H1 (cell line): ENCODE measurements around the gene ANAPC7. TPM values are rescaled to one million over a fixed set of nuclear protein-coding genes. Genes with fewer than 3 reads are reported as not detected.

Source experiments
- CTCF ChIA-PET: fragments of 300-600 bp; sonication (Branson Sonifier 250); formaldehyde crosslinking; loops from one replicate; lab custom pipeline; 2021; ENCODE audit not compliant: partially characterized antibody; lab: Charles Lee
- POLR2A ChIA-PET: fragments of 300-600 bp; sonication (Branson Sonifier 250); formaldehyde crosslinking; loops from one replicate; lab custom pipeline; 2021; ENCODE audit warnings: inconsistent platforms; ENCODE audit not compliant: partially characterized antibody; lab: Charles Lee
- DNase-seq, 2 experiments: peaks; one replicate each; pipeline versions ENCODE4 v3.0.0 to v3.0.0-alpha.2; 2010 to 2022; ENCODE audit warnings: low spot score in 2 of 2, low read depth in 1 of 2, mixed read lengths in 1 of 2
- FAIRE-seq: peaks from 2 replicates; lab custom pipeline; 2011; peaks lifted over from hg19 to GRCh38; lab: Jason Lieb, UNC
- H2AFZ ChIP-seq: 2 replicates; pipeline ENCODE4 v1.8.1; 2012; ENCODE audit warnings: low read length, inconsistent platforms
- H2AK5ac ChIP-seq: 2 replicates; pipeline ENCODE4 v1.6.1; 2013; ENCODE audit warnings: low read depth, low read length
- H2BK120ac ChIP-seq: replicated peaks from 2 replicates; pipeline ENCODE3; 2013; ENCODE audit warnings: low read depth, low read length, inconsistent platforms
- H2BK12ac ChIP-seq: 2 replicates; pipeline ENCODE4 v1.6.1; 2013; ENCODE audit warnings: low read depth, low read length
- H2BK15ac ChIP-seq: 2 replicates; pipeline ENCODE4 v1.6.1; 2013; ENCODE audit warnings: low read length
- H2BK20ac ChIP-seq: 2 replicates; pipeline ENCODE4 v1.6.1; 2013; ENCODE audit warnings: low read length
- H2BK5ac ChIP-seq: 2 replicates; pipeline ENCODE4 v1.6.1; 2013; ENCODE audit warnings: low read depth, low read length
- H3K14ac ChIP-seq: 2 replicates; pipeline ENCODE4 v1.6.1; 2013; ENCODE audit warnings: inconsistent platforms; ENCODE audit not compliant: insufficient read length
- H3K18ac ChIP-seq: 2 replicates; pipeline ENCODE4 v1.6.1; 2013; ENCODE audit warnings: low read length; ENCODE audit errors: extremely low read depth
- H3K23ac ChIP-seq: 2 replicates; pipeline ENCODE4 v1.6.1; 2013; ENCODE audit warnings: inconsistent platforms; ENCODE audit not compliant: insufficient read length
- H3K23me2 ChIP-seq: 2 replicates; pipeline ENCODE4 v1.6.1; 2013; ENCODE audit warnings: low read depth, low read length
- H3K27ac ChIP-seq: 2 replicates; pipeline ENCODE4 v1.6.1; 2011; ENCODE audit warnings: low read depth, low read length, inconsistent platforms
- H3K27me3 ChIP-seq, 4 experiments: replicated peaks in 1 of 4; 1 replicate in 1 of 4; 2 replicates in 3 of 4; pipeline versions ENCODE4 v1.6.1 to v1.8.1; 2011 to 2013; ENCODE audit warnings: low read length in 3 of 4, mild to moderate bottlenecking in 3 of 4, inconsistent platforms in 2 of 4, mixed read lengths in 2 of 4, moderate library complexity in 1 of 4; ENCODE audit not compliant: control insufficient read depth in 3 of 4, insufficient read depth in 3 of 4; ENCODE audit errors: extremely low read depth in 1 of 4
- H3K36me3 ChIP-seq, 4 experiments: 2 replicates each; pipeline versions ENCODE4 v1.6.1 to v1.8.1; 2011 to 2013; ENCODE audit warnings: mild to moderate bottlenecking in 4 of 4, low read length in 3 of 4, moderate library complexity in 2 of 4, control low read depth in 1 of 4, inconsistent platforms in 1 of 4; ENCODE audit not compliant: insufficient read depth in 4 of 4, control insufficient read depth in 2 of 4
- H3K4ac ChIP-seq: replicated peaks from 2 replicates; pipeline ENCODE3; 2013; ENCODE audit warnings: low read length, low read depth, mixed read lengths, inconsistent platforms; ENCODE audit not compliant: insufficient read length
- H3K4me1 ChIP-seq, 4 experiments: replicated peaks in 1 of 4; 1 replicate in 1 of 4; 2 replicates in 3 of 4; pipeline versions ENCODE4 v1.6.1 to v1.8.1; 2011 to 2013; ENCODE audit warnings: low read length in 3 of 4, inconsistent platforms in 2 of 4, mixed read lengths in 1 of 4; ENCODE audit not compliant: insufficient read depth in 4 of 4, control insufficient read depth in 3 of 4
- H3K4me2 ChIP-seq, 2 experiments: 2 replicates each; pipeline versions ENCODE4 v1.6.1 to v1.8.1; 2011 to 2013; ENCODE audit warnings: low read depth in 2 of 2, low read length in 2 of 2, control low read depth in 1 of 2, inconsistent platforms in 1 of 2, mild to moderate bottlenecking in 1 of 2; ENCODE audit not compliant: insufficient read depth in 1 of 2
- H3K4me3 ChIP-seq, 4 experiments: fragments of 200-600, 300-600 bp in 1 of 4; sonication (generic), shearing (Covaris generic), sonication (Bioruptor Twin) in 1 of 4; 2 replicates each; pipeline versions ENCODE4 v1.5.1 to v1.8.1; 2011 to 2016; ENCODE audit warnings: low read length in 4 of 4, low read depth in 3 of 4, control low read depth in 2 of 4, inconsistent platforms in 2 of 4, mild to moderate bottlenecking in 2 of 4, mixed read lengths in 1 of 4, moderate library complexity in 1 of 4; ENCODE audit not compliant: insufficient read depth in 2 of 4; ENCODE audit errors: extremely low read depth in 1 of 4
- H3K56ac ChIP-seq: replicated peaks from 2 replicates; pipeline ENCODE3; 2013; ENCODE audit warnings: low read depth, mild to moderate bottlenecking, mixed read lengths, low read length, inconsistent platforms; ENCODE audit not compliant: insufficient read length
- H3K79me1 ChIP-seq: 2 replicates; pipeline ENCODE4 v1.6.1; 2013; ENCODE audit warnings: low read depth, low read length, control low read depth
- H3K79me2 ChIP-seq, 2 experiments: 2 replicates each; pipeline versions ENCODE4 v1.6.1 to v1.8.1; 2012 to 2013; ENCODE audit warnings: low read length in 2 of 2, mild to moderate bottlenecking in 2 of 2, inconsistent platforms in 1 of 2; ENCODE audit not compliant: insufficient read depth in 2 of 2, control insufficient read depth in 1 of 2
- H3K9ac ChIP-seq, 4 experiments: replicated peaks in 1 of 4; 1 replicate in 1 of 4; 2 replicates in 3 of 4; pipeline versions ENCODE4 v1.6.1 to v1.8.1; 2011 to 2013; ENCODE audit warnings: low read depth in 3 of 4, low read length in 3 of 4, control low read depth in 2 of 4, mild to moderate bottlenecking in 2 of 4, moderate library complexity in 2 of 4, inconsistent platforms in 1 of 4; ENCODE audit errors: extremely low read depth in 1 of 4
- H3K9me3 ChIP-seq, 2 experiments: 2 replicates each; pipeline versions ENCODE4 v1.6.1 to v1.8.1; 2012 to 2013; ENCODE audit warnings: mild to moderate bottlenecking in 2 of 2, moderate library complexity in 2 of 2, control low read depth in 1 of 2, inconsistent platforms in 1 of 2, low read depth in 1 of 2, low read length in 1 of 2, mixed read lengths in 1 of 2; ENCODE audit not compliant: insufficient read depth in 2 of 2
- H4K20me1 ChIP-seq, 2 experiments: replicated peaks in 1 of 2; 2 replicates each; pipeline versions ENCODE3 to v1.8.1; 2011 to 2013; ENCODE audit warnings: inconsistent platforms in 2 of 2, low read length in 2 of 2, mild to moderate bottlenecking in 1 of 2; ENCODE audit not compliant: insufficient read depth in 2 of 2, control insufficient read depth in 1 of 2
- H4K5ac ChIP-seq: 2 replicates; pipeline ENCODE4 v1.6.1; 2013; ENCODE audit warnings: low read length, low read depth, mixed read lengths, inconsistent platforms; ENCODE audit not compliant: insufficient read length
- H4K8ac ChIP-seq: 2 replicates; pipeline ENCODE4 v1.8.0; 2013; ENCODE audit warnings: mild to moderate bottlenecking, moderate library complexity, low read length, inconsistent platforms; ENCODE audit not compliant: insufficient read depth; ENCODE audit errors: extremely low read depth
- H4K91ac ChIP-seq: replicated peaks from 2 replicates; pipeline ENCODE3; 2013; ENCODE audit warnings: low read length, mixed read lengths, inconsistent platforms; ENCODE audit not compliant: insufficient read length
- CBX5 ChIP-seq: fragments of 300-800, 300-1000 bp; sonication (generic); IDR thresholded peaks from 2 replicates; pipeline ENCODE4 v1.7.1; 2016; ENCODE audit warnings: antibody characterized with exemption, low read length, low read depth
- EP300 ChIP-seq, 2 experiments: IDR thresholded peaks; 1 replicate in 1 of 2; 2 replicates in 1 of 2; pipeline ENCODE4 v1.6.1; 2011 to 2012; ENCODE audit warnings: low read depth in 2 of 2, low read length in 2 of 2, mild to moderate bottlenecking in 2 of 2, borderline replicate concordance in 1 of 2, inconsistent platforms in 1 of 2, moderate library complexity in 1 of 2
- NRF1 ChIP-seq: IDR thresholded peaks from 2 replicates; pipeline ENCODE4 v1.6.1; 2011; ENCODE audit warnings: mild to moderate bottlenecking, low read depth, low read length, improper control_type of control experiment
- PHF8 ChIP-seq: fragments of 200-600 bp; sonication (generic); conservative IDR thresholded peaks from 2 replicates; pipeline ENCODE4 v1.7.1; 2012; ENCODE audit warnings: low read depth, mild to moderate bottlenecking, inconsistent platforms, low read length, moderate library complexity
- POLR2A ChIP-seq, 2 experiments: IDR thresholded peaks; 1 replicate in 1 of 2; 2 replicates in 1 of 2; pipeline ENCODE4 v1.6.1; 2011; ENCODE audit warnings: low read depth in 2 of 2, low read length in 2 of 2, mild to moderate bottlenecking in 2 of 2; ENCODE audit errors: control extremely low read depth in 1 of 2
- POU5F1 ChIP-seq: IDR thresholded peaks from 2 replicates; pipeline ENCODE4 v1.6.1; 2011; ENCODE audit warnings: low read depth, mild to moderate bottlenecking, low read length, moderate library complexity
- SP4 ChIP-seq: IDR thresholded peaks from 2 replicates; pipeline ENCODE4 v1.6.1; 2012; ENCODE audit warnings: low read length, inconsistent platforms
- TAF1 ChIP-seq: IDR thresholded peaks from 2 replicates; pipeline ENCODE4 v1.6.1; 2011; ENCODE audit warnings: mild to moderate bottlenecking, low read depth, low read length
- TAF7 ChIP-seq: optimal IDR thresholded peaks from 2 replicates; pipeline ENCODE3; 2011; ENCODE audit warnings: low read depth, mild to moderate bottlenecking, inconsistent platforms, low read length, moderate library complexity, borderline replicate concordance
- TBP ChIP-seq: IDR thresholded peaks from 2 replicates; pipeline ENCODE4 v1.6.1; 2011; ENCODE audit warnings: low read depth, low read length, improper control_type of control experiment
- WGBS, 2 experiments: shearing (Covaris generic) in 1 of 2; methylation state at CpG; one replicate each; pipeline versions ENCODE4 v1.1.6 to v1.1.7; 2013 to 2015; ENCODE audit warnings: low lambda C conversion rate in 2 of 2, mixed read lengths in 2 of 2, inconsistent platforms in 1 of 2, low coverage in 1 of 2, missing lambda C conversion rate in 1 of 2; ENCODE audit not compliant: insufficient replicate concordance in 2 of 2, insufficient coverage in 1 of 2, insufficient read length in 1 of 2; ENCODE audit errors: extremely low coverage in 1 of 2, missing lambda C conversion rate in 1 of 2; 5-methylcytosine and 5-hydroxymethylcytosine counted together
- polyA plus RNA-seq, 7 experiments: library from polyadenylated mRNA; depleted of rRNA in 3 of 7; stranded (reverse) in 5 of 7; unstranded in 2 of 7; fragments of >200 nt in 5 of 7; fragments of 200-250 nt in 2 of 7; gene quantifications; 1 replicate in 5 of 7; 2 replicates in 1 of 7; 4 replicates in 1 of 7; pipeline versions ENCODE4 v1.2.1 to v1.2.3, GENCODE V29; 2011 to 2013; ENCODE audit warnings: missing spikeins in 2 of 7, mixed read lengths in 2 of 7
- total RNA-seq: library from RNA; stranded (reverse); fragmentation: NEBNext Ultra II Directional; extraction: Animal tissue kit (Norgen Biotek cat#: 25700); gene quantifications from 2 replicates; pipeline ENCODE4 v1.2.1, GENCODE V29; 2021

ANAPC7 gene
- total and polyA plus RNA-seq, 2 of the 8 experiments (the other 6 are each of a cell fraction or from before 2014, with no cell fraction given): 72.8 to 105 TPM

DNA sequence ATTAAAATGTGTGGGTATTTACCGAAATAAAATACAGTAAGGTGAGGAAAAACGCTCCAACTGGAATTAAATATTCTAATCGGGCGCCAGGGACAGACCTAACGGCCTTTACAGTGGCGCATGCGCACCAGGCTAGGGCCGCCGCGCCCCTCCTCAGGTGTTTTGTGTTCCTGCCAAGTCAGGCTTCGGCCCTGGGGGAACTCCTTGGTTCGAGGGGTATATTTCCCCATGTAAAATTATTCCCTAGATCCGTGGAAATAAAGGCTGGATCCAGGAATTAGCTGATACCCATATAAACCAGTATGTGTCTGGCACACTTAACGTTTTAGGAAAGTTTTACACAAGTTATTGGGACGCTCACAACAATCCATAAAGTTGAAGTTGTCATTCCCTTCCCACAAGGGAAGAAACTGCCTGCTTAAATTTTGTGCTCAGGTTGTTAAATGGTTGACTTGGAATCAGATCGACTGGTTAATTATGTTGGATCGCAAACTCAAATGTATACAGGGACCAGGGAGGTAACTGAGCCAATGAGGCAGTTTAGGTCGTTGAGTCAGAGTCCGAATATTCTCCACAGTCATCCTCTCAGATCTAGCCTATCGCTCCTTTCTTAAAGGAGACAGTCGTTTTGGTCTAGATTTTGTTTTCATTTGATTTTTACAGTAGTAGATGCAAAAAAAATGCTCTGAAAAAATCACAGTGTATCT is 621 bp upstream of the ANAPC7 start:
- Histone ChIP-seq H2BK12ac (peak overlapping the region; percentile 96; the same call in 1 of the 2 replicates), H3K14ac (no peak overlapping the region), H2BK120ac (peak overlapping the region; percentile 83), H3K18ac (peak overlapping the region; percentile 36; the same call in 1 of the 2 replicates), H3K23ac (no peak overlapping the region), H3K36me3 (peaks cover 4 to 19% (median 11%) of the 10 kb centered on the region in 4 experiments; a peak in 6 of 8 replicates), H3K79me1 (peaks cover 2% of the 10 kb centered on the region), H4K20me1 (peaks cover 0 to 7% of the 10 kb centered on the region in 2 experiments), H3K27ac (peak overlapping the region; percentile 99), H3K9me3 (no peaks in the 10 kb centered on the region), H3K4me3 (peak overlapping the region; percentile 69 to 96 (median 91)), H3K56ac (peak overlapping the region; percentile 80), H4K91ac (peak overlapping the region; percentile 75), H2AFZ (peak overlapping the region; percentile 100), H2BK20ac (no peak overlapping the region), H3K4me2 (peak overlapping the region; percentile 65 to 75), H3K23me2 (peaks cover 2% of the 10 kb centered on the region; the same call in 1 of the 2 replicates), H4K8ac (no peak overlapping the region), H3K27me3 (no peaks in the 10 kb centered on the region), H3K4me1 (peaks cover 0 to 4% (median 0%) of the 10 kb centered on the region in 4 experiments; a peak in 1 of 7 replicates), H2AK5ac (no peak overlapping the region), H2BK5ac (peak overlapping the region; percentile 99), H3K79me2 (peaks cover 28 to 43% of the 10 kb centered on the region in 2 experiments), H3K4ac (peak overlapping the region; percentile 73), H3K9ac (peak overlapping the region; percentile 54 to 97 (median 90); a peak in 6 of 7 replicates), H2BK15ac (no peak overlapping the region), H4K5ac (peak overlapping the region; percentile 97)
- TF ChIP-seq TAF1 (no peak), CBX5 (no peak), PHF8 (no peak; the same call in 1 of the 2 replicates), TBP (no peak), TAF7 (no peak), POLR2A (IDR thresholded peaks at IDR 0.05; ENCODE audit: control extremely low read depth in 1 of 2, low read depth in 2 of 2, low read length in 2 of 2) (peak in 1 of 2 experiments; percentile 34; a peak in 1 of 3 replicates), NRF1 (peak; percentile 91), POU5F1 (no peak), EP300 (IDR thresholded peaks at IDR 0.05; ENCODE audit: borderline replicate concordance in 1 of 2, low read depth in 2 of 2, low read length in 2 of 2) (no peak), SP4 (peak; percentile 58; the same call in 1 of the 2 replicates)
- CTCF ChIA-PET: interaction anchor here (0.8 to 2.7 kb wide), 2 partner anchors 17 to 27 kb away, joined by 3 to 11 read pairs; no protein-coding TSS in a partner anchor
- 24% methylated on average over 21 of the region's 21 CpGs; no CpG with 5 or more reads in 1 of the 2 experiments for WGBS, 2 experiments
- FAIRE-seq (no peak), DNase-seq (peak; percentile 38 to 83)
- POLR2A ChIA-PET: interaction anchor here (0.6 to 2.4 kb wide), 9 partner anchors 9 to 117 kb away, joined by 3 to 9 read pairs (median 3); partner anchors contain the start of genes FAM216A and GPN3
